Islet of Langerhans (tissue), 1 donor: ENCODE results near the gene FASN.

Experiments used
- FAIRE-seq: peaks from one replicate; lab custom pipeline; 2011; peaks lifted over from hg19 to GRCh38; lab: Jason Lieb, UNC

Gene FASN

GRCh38 chr17:82055023-82055964 is 42.7 kb downstream of the FASN start:
- FAIRE-seq = no peak

DNA sequence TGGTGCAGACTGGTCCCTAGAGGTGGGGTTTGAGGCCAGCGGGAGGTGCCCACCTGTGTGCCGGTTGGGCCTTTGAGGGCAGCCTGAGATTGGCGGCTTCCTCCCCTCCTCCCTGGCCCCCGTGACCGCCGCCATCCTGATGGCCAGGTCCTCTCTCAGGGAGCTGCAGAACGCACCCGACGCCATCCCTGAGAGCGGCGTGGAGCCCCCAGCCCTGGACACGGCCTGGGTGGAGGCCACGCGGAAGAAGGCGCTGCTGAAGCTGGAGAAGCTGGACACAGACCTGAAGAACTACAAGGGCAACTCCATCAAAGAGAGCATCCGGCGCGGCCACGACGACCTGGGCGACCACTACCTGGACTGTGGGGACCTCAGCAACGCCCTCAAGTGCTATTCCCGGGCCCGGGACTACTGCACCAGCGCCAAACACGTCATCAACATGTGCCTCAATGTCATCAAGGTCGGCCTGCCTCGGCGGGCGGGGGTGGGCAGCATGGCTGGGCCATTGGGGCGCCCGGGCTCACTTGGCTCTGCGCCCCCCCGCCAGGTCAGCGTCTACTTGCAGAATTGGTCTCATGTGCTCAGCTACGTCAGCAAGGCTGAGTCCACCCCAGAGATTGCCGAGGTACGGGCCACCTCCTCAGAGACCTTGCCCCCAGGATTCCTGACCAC is 43.5 kb downstream of the FASN start:
- no peak for FAIRE-seq

DNA sequence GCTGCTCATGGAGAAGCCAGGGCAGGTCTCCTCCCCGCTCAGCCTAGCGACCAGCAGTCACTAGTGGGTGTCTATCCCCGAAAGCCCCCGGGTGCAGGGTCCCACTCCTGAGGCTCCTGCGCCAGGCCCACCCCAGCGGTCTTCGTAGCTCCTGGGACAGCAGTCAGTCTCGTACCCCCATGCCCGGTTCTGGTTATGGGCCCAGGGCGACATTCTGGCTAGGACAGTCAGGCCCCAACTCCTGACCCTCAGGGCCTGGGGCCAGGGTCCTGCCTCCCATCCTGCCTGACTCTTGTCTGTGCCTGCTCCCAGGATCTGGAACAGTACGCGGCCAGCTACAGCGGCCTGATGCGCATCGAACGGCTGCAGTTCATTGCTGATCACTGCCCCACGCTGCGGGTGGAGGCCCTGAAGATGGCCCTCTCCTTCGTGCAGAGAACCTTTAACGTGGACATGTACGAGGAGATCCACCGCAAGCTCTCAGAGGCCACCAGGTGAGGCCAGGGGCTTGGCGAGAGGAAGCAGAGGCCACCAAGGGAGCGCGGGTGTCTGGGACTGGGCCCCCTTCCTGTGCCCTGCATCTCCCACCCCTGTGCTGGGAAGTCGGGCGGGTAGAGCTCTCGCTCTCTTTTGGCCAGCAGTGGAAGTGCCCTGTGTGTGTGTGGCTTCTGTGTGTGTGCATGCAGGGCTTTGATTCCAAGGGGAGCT is 44.3 kb downstream of the FASN start:
- no peak for FAIRE-seq

DNA sequence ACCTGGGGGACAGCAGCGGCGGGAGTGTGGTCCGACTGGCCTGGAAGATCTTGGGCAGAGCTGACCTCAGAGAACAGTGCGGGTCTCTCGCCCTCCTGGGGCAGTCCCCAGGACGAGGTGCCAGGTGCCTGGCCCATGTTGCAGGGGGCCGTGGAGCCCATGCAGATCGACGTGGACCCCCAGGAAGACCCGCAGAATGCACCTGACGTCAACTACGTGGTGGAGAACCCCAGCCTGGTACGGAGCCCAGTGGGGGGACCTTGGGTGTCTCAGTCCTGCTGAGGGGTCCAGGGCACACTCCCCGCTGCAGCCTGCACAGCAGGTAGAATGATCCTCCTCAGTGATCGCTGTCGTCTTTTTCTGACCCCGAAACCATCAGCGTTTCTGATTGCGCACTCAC is 44.9 kb downstream of the FASN start:
- no peak for FAIRE-seq

DNA sequence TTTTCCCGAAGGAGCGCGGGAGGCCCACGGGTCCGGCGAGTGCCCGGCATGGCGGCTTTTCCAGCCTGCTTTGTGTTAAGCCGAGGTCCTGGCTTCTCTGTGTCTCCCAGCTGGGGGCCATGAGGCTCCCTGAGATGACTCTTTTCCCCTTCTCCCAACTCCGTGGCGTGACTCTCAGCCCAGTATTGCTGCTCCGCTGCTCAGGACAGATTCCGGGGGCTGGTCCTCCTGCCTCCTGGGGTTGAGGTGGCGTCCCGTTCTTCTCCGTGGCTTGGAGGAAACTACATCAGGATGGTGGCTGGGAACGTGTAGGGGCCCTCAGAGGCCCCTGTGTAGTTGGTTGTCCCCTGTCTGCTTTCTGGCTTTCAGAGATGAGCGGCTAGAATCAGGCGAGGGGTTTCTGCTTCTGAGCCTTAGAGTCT is 45.4 kb downstream of the FASN start:
- no peak for FAIRE-seq

- no peak for FAIRE-seq
Measured at GRCh38 chr17:82051776-82052637, 46.0 kb downstream of the FASN start, which contains the start of the genes GPS1 and RFNG. TSS of gene GPS1 (plus strand) at chr17:82051898. CDS start at chr17:82051932, 34 bp downstream. TSS of gene RFNG (minus strand) at chr17:82051811. CDS start at chr17:82051766, 45 bp downstream.

GRCh38 chr17:82050761-82051641 is 47.0 kb downstream of the FASN start:
- FAIRE-seq = no peak

DNA sequence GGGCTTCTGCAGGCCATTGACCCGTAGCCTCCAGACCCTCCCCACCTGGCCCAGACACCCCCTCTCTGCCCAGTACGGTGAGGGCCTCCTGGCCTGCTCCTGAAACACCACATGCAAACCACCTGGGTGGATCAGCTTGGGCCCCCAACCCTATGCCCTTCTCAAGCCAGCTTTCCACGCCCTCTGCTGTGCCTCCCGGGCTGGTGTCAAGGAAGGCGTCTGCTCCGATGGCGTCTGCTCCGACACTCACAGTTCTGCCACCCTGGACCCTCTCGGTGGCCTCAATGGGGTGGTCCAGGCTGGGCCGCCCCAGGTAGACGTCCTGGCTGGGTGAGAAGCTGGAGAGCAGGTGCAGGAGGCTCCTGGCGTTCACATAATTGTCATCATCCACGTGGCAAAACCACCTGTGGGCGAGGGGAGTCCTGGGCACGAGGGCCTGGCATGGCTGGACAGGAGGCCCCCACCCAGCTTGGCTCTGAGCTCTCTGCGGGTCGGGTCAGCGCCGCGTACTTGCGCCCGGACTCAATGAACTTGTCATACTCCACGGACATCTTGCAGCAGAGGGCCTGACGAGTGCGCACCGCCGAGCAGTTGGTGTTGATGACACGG is 47.8 kb downstream of the FASN start:
- FAIRE-seq = no peak

- FAIRE-seq = no peak
Measured at GRCh38 chr17:82049521-82049971, 48.5 kb downstream of the FASN start.

- FAIRE-seq = no peak
Measured at GRCh38 chr17:82049106-82049505, 48.9 kb downstream of the FASN start.

DNA sequence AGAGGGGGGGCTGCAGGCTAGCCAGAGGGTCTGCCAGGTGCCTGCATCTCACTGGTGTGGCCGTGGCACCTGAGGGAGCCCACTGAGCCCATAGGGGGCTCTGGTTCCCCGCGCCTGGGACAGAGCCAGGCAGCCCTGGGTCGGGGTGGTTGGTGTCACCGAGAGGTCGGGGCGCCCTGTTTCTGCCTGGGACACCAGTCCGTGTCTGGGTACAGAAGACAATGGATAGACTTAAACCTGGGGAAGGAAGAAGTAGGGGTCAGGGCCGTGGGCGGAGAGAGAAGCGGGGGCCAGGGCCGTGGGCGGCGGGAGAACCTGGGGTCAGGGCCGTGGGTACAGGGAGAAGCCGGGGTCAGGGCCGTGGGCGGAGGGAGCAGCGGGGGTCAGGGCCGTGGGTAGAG is 49.5 kb downstream of the FASN start:
- FAIRE-seq = no peak

DNA sequence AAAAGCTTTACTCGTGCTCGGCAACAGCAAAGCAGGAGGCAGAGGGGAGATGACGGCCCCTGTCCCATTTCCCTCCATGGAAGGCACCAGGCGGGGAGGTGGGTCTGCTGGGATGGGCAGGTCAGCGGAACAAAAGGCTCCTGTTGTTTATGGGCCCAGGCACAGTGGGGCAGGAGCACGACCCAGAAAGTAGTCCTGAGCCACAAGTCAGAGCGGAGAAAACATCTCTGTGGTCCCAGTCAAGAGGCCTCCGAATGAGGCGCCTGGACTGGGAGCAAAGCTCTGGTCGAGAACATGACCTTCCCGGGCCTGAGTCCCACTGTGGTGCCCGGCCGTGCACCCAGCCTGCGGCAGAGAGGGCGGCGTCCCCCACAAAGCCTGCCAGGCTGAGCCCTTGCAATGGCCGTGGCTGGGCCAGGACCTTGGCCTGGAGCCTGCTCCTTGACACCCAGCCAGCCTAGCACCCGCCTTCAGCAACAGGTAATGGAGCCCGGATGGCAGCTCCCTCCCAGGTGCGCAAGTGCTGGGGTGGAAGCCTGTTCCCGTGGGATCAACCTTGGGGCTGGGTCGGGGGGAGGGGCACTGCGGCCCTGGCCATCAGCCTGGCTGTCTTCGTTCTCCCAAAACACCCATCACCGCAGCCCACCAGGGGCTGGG is 50.0 kb downstream of the FASN start:
- FAIRE-seq = no peak

DNA sequence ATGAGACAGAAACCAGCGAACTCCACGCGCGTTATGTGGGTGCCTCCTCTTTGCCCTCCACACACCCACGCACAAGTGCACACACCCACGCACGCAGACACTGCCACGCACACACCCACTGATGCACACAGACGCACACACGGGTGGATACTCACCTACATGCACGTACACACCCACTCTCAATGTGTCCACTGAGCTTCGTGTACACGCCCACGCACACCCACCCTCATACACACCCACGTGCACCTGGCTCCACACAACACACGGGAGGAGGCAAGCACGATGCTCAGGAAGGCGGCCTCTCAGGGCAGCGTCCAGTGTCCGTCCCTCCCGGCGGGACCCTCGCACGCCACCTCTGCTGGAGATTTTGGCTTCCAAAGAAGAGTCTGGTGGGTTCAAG is 50.7 kb downstream of the FASN start:
- FAIRE-seq = no peak

DNA sequence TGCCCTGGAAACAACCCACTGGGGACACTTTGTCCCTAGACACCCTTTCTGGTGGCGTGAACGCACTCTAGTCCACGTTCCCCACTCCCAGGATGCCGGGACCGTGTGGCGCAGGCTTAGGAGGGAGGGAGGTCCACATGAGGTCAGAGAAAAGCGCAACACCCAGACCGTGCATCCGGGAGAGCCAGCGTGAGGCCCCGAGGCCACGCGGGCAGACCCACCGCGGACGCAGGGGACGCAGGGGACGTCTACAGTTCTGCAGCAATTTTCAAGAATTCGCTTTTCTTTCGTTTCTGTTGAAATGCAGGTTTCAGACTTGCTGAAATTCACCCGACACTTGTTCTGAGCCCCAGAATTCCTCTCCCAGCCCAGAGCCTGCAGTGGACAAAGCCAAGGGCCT is 51.1 kb downstream of the FASN start:
- FAIRE-seq = no peak

GRCh38 chr17:82045936-82046484 is 52.0 kb downstream of the FASN start:
- FAIRE-seq = no peak

DNA sequence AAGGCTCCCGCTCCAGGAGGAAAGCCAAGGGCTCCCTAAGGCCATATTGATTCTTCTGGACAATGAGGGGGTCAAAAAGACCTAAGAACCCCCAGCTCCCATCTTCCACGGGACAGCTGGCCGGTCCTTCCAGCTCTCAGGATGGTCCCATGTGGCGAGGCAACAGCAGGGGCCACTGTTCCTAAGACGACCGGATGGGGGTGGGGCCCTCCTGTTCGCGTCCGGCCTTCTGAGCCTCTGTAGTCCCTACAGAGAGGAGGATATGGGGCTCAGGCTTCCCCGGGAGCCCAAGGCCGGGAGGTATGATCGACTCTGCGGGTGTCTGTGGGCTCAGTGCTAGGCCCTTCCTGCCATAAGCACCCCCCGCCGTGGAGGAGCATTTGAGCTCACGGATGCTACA is 54.5 kb downstream of the FASN start:
- no peak for FAIRE-seq

DNA sequence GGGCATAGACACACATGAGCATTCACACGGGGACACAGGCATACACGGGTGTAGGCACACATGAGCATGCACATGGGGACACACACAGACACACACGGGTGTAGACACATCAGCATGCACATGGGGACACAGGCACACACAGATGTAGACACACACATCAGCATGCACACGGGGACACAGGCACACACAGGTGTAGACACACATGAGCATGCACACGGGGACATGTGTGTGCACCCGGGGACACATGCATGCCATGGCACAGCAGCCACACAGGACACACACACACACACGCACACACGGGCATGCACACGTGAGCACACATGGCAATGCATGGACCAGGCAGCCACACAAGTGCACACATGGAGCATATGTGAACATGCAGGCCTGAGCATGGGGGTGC is 55.4 kb downstream of the FASN start:
- no peak for FAIRE-seq

DNA sequence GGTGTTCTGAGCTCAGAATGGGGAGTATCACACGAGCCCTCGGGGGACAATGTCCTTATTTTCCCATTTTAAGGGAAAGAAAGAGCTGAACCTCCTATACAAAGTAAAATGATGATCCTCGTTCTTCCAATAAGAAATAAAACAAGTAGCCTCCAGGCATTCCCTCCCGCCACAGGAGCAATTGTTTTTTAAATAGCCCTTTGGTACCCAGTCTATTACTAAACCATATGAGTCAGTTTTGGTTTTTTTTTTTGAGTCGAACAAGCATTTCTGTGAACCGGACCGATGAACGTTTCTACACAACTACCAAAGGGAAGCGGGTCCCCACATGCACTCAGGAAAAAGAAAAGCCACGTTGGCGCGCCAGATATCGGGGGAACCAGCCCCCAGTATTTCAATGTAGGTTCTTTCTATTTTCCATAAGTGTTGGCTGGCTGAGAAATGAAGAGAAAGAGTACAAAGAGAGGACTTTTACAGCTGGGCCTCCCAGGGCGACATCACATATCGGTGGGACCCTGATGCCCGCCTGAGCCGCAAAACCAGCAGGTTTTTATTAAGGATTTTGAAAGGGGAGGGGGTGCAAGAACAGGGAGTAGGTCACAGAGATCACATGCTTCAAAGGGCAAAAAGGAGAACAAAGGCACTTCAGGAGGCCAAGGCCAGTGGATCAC is 56.8 kb downstream of the FASN start:
- no peak for FAIRE-seq
